A549 (cell line): ENCODE results near the gene SNAI1. TPM values are rescaled to one million over a fixed set of nuclear protein-coding genes. Genes with fewer than 3 reads are reported as not detected.
"Not testable (repeated sequence)": the region's sequence is repeated elsewhere in the genome, so short reads cannot be mapped to it uniquely, and the experiment has no call there.

Source experiments
- ATAC-seq, 2 experiments: fragments of 200-7000 bp in 1 of 2; fragments of >200 bp in 1 of 2; cut with Nextera tagmentation in 1 of 2; cut with Tn5 transposase in 1 of 2; 3 replicates each; pipeline versions ENCODE4 v1.8.0 to v1.9.1; 2018 to 2020; ENCODE audit warnings: mild to moderate bottlenecking in 1 of 2, moderate library complexity in 1 of 2
- CTCF ChIA-PET: fragments of 300-600 bp; sonication (Branson Sonifier 250); formaldehyde crosslinking; extraction: SDS; loops from one replicate; lab custom pipeline; 2021; ENCODE audit warnings: antibody characterized with exemption, inconsistent platforms; lab: Yijun Ruan, JAX
- POLR2A ChIA-PET: fragments of 350-600 bp; formaldehyde crosslinking; extraction: SDS; loops from one replicate; lab custom pipeline; 2021; ENCODE audit warnings: antibody characterized with exemption, inconsistent platforms; lab: Yijun Ruan, JAX
- DNase-seq, 2 experiments: peaks; one replicate each; pipeline versions ENCODE4 v3.0.0 to v3.0.0-alpha.2; 2011 to 2016; ENCODE audit warnings: low read depth in 1 of 2, low spot score in 1 of 2
- FAIRE-seq: peaks from 2 replicates; lab custom pipeline; 2011; peaks lifted over from hg19 to GRCh38; lab: Jason Lieb, UNC
- H3K27ac ChIP-seq, 2 experiments: fragments of >200 bp; sonication (Bioruptor Twin); formaldehyde crosslinking; 3 replicates each; pipeline ENCODE4 v1.5.1; 2016 to 2017
- H3K4me1 ChIP-seq: fragments of >200 bp; sonication (Bioruptor Twin); formaldehyde crosslinking; 3 replicates; pipeline ENCODE4 v1.6.1; 2016
- H3K4me2 ChIP-seq: fragments of >200 bp; sonication (Bioruptor Twin); formaldehyde crosslinking; 3 replicates; pipeline ENCODE4 v1.6.1; 2016
- H3K4me3 ChIP-seq: fragments of >200 bp; sonication (Bioruptor Twin); formaldehyde crosslinking; 3 replicates; pipeline ENCODE4 v1.5.1; 2016
- H3K9me3 ChIP-seq: fragments of >200 bp; sonication (Bioruptor Twin); formaldehyde crosslinking; 3 replicates; pipeline ENCODE4 v1.6.1; 2016
- EHF ChIP-seq: fragments of 250-450 bp; sonication (Bioruptor Pico); IDR thresholded peaks from 2 replicates; pipeline ENCODE4 v1.5.0; 2020; ENCODE audit warnings: mild to moderate bottlenecking
- EP300 ChIP-seq, 2 experiments: fragments of >200 bp; sonication (Bioruptor Twin); formaldehyde crosslinking; IDR thresholded peaks; 2 replicates in 1 of 2; 3 replicates in 1 of 2; pipeline ENCODE4 v1.6.1; 2016 to 2017
- ESRRA ChIP-seq: fragments of 150-350 bp; IDR thresholded peaks from 2 replicates; pipeline ENCODE4 v1.6.1; 2014; ENCODE audit warnings: mild to moderate bottlenecking, low read length, borderline replicate concordance
- FOSL2 ChIP-seq, 2 experiments: fragments of 450-650 bp in 1 of 2; fragments of >200 bp in 1 of 2; sonication (Bioruptor Twin) in 1 of 2; formaldehyde crosslinking; IDR thresholded peaks; 2 replicates each; pipeline versions ENCODE4 v1.5.0 to v1.6.1; 2016 to 2020; ENCODE audit warnings: mild to moderate bottlenecking in 1 of 2, moderate library complexity in 1 of 2
- HES2 ChIP-seq: fragments of >200 bp; sonication (Bioruptor Twin); formaldehyde crosslinking; IDR thresholded peaks from 2 replicates; pipeline ENCODE4 v1.6.1; 2016
- HOXB5 ChIP-seq: fragments of 250-450 bp; sonication (Bioruptor Pico); IDR thresholded peaks from 2 replicates; pipeline ENCODE4 v1.5.0; 2020; ENCODE audit warnings: mild to moderate bottlenecking, moderate library complexity
- KDM1A ChIP-seq: fragments of 200-600 bp; sonication (generic); IDR thresholded peaks from 2 replicates; pipeline ENCODE4 v1.6.1; 2016; ENCODE audit warnings: low read depth, mild to moderate bottlenecking
- KDM5A ChIP-seq: fragments of 200-600 bp; sonication (generic); IDR thresholded peaks from 2 replicates; pipeline ENCODE4 v1.6.1; 2016; ENCODE audit warnings: antibody characterized with exemption, mild to moderate bottlenecking
- MAFK ChIP-seq: fragments of 450-650 bp; IDR thresholded peaks from 2 replicates; pipeline ENCODE4 v1.6.1; 2014; ENCODE audit not compliant: partially characterized antibody
- NPAS2 ChIP-seq: fragments of 250-450 bp; sonication (Bioruptor Pico); IDR thresholded peaks from 2 replicates; pipeline ENCODE4 v1.8.0; 2022; ENCODE audit warnings: mild to moderate bottlenecking, moderate library complexity, borderline replicate concordance
- PBX3 ChIP-seq: IDR thresholded peaks from 2 replicates; pipeline ENCODE4 v1.6.1; 2012
- RAD21 ChIP-seq, 2 experiments: fragments of >200 bp in 1 of 2; sonication (Bioruptor Twin) in 1 of 2; formaldehyde crosslinking in 1 of 2; IDR thresholded peaks in 1 of 2; conservative IDR thresholded peaks in 1 of 2; 2 replicates in 1 of 2; 3 replicates in 1 of 2; pipeline ENCODE4 v1.6.1; 2012 to 2018; ENCODE audit warnings: inconsistent platforms in 1 of 2
- REST ChIP-seq: fragments of 200-600 bp; sonication (generic); IDR thresholded peaks from 2 replicates; pipeline ENCODE4 v1.6.1; 2016; ENCODE audit warnings: antibody characterized with exemption, mild to moderate bottlenecking, moderate library complexity
- ZFP36 ChIP-seq: fragments of 450-650 bp; IDR thresholded peaks from 2 replicates; pipeline ENCODE4 v1.6.1; 2014; ENCODE audit warnings: borderline replicate concordance; ENCODE audit not compliant: partially characterized antibody
- ZSCAN20 ChIP-seq: fragments of 250-450 bp; sonication (Bioruptor Pico); IDR thresholded peaks from 2 replicates; pipeline ENCODE4 v1.8.0; 2022; ENCODE audit warnings: mild to moderate bottlenecking, moderate library complexity
- WGBS: methylation state at CpG from one replicate; pipeline ENCODE4 v1.1.6; 2017; ENCODE audit errors: missing lambda C conversion rate; 5-methylcytosine and 5-hydroxymethylcytosine counted together
- polyA plus RNA-seq, 4 experiments: library from polyadenylated mRNA; depleted of rRNA in 3 of 4; stranded (reverse); fragments of >200 nt; fragmentation: RNase III in 1 of 4; extraction: RNeasy Plus Mini Kit Qiagen cat#74134 plus additional on column Dnase treatment in 1 of 4; gene quantifications; 2 replicates in 3 of 4; 3 replicates in 1 of 4; pipeline ENCODE4 v1.2.3, GENCODE V29; 2011 to 2017

Gene SNAI1
- polyA plus RNA-seq, 2 of the 4 experiments (the other 2 are of a cell fraction) = 7.0 to 11.1 TPM

- CTCF ChIA-PET = interaction anchor here (3.7 kb wide), 1 partner anchor 62 kb away, joined by 30 read pairs; no protein-coding TSS in a partner anchor
- POLR2A ChIA-PET = no interaction called here
- no peak overlapping the region for H3K4me2 ChIP-seq
- no peak for TF ChIP-seq KDM1A
- TF ChIP-seq ESRRA = no peak
- TF ChIP-seq ZFP36 = no peak
- TF ChIP-seq FOSL2 (IDR thresholded peaks at IDR 0.05) = no peak
- no peak for TF ChIP-seq FOSL2 (CRISPR knock-in tag; IDR thresholded peaks at IDR 0.05)
- no peak for TF ChIP-seq EHF
- TF ChIP-seq PBX3 = no peak
- TF ChIP-seq EP300 (IDR thresholded peaks at IDR 0.05) = no peak
- TF ChIP-seq HES2 = no peak
- TF ChIP-seq ZSCAN20 (CRISPR knock-in tag) = no peak
- no peak for TF ChIP-seq HOXB5 (CRISPR knock-in tag)
- TF ChIP-seq, all 56 proteins: peak for 0
- DNase-seq (no peak), ATAC-seq (peak; percentile 24 to 56; a peak in 2 of 6 replicates), FAIRE-seq (no peak)
- H3K4me3 ChIP-seq = no peak overlapping the region
- WGBS = 85% methylated on average over 50 of the region's 71 CpGs
- no peaks in the 10 kb centered on the region for H3K4me1 ChIP-seq
- peak overlapping the region in 1 of 2 experiments; percentile 6; a peak in 1 of 6 replicates for H3K27ac ChIP-seq
- H3K9me3 ChIP-seq = no peaks in the 10 kb centered on the region
These were observed 27.0 kb downstream of the SNAI1 start for GRCh38 chr20:50009521-50010454.

- H3K4me3 ChIP-seq, H3K27ac ChIP-seq, H3K4me1 ChIP-seq, H3K4me2 ChIP-seq, H3K9me3 ChIP-seq, POLR2A ChIA-PET, ATAC-seq, FAIRE-seq, DNase-seq: not testable (repeated sequence)
- WGBS = 77% methylated on average over 3 of the region's 3 CpGs
- CTCF ChIA-PET = interaction anchor here (3.7 kb wide), 1 partner anchor 60 kb away, joined by 30 read pairs; no protein-coding TSS in a partner anchor
These were observed 28.8 kb downstream of the SNAI1 start for GRCh38 chr20:50011597-50011996.

- DNase-seq = no peak
- WGBS = 75% methylated on average over 9 of the region's 12 CpGs
- FAIRE-seq = no peak
- ATAC-seq = no peak
- no peaks in the 10 kb centered on the region for H3K9me3 ChIP-seq
- peaks cover 7% of the 10 kb centered on the region; the same call in 2 of the 3 replicates for H3K4me1 ChIP-seq
- no peak overlapping the region for H3K4me3 ChIP-seq
- TF ChIP-seq KDM5A (no peak), MAFK (no peak), HOXB5 (CRISPR knock-in tag) (no peak), REST (no peak), NPAS2 (no peak), RAD21 (conservative IDR thresholded peaks at IDR 0.05 in 1 of 2, IDR thresholded peaks at IDR 0.05 in 1 of 2) (no peak)
- CTCF ChIA-PET = interaction anchor here (0.6 to 3.7 kb wide), 7 partner anchors 9 to 172 kb away, joined by 3 to 30 read pairs (median 4); no protein-coding TSS in a partner anchor
- no peak overlapping the region for H3K4me2 ChIP-seq
- POLR2A ChIA-PET = no interaction called here
- H3K27ac ChIP-seq = peak overlapping the region in 1 of 2 experiments; percentile 44; a peak in 2 of 6 replicates
These were observed 29.8 kb downstream of the SNAI1 start for GRCh38 chr20:50012282-50013263.
